ENCODE results near the gene SLF2.

SLF2 gene

DNA sequence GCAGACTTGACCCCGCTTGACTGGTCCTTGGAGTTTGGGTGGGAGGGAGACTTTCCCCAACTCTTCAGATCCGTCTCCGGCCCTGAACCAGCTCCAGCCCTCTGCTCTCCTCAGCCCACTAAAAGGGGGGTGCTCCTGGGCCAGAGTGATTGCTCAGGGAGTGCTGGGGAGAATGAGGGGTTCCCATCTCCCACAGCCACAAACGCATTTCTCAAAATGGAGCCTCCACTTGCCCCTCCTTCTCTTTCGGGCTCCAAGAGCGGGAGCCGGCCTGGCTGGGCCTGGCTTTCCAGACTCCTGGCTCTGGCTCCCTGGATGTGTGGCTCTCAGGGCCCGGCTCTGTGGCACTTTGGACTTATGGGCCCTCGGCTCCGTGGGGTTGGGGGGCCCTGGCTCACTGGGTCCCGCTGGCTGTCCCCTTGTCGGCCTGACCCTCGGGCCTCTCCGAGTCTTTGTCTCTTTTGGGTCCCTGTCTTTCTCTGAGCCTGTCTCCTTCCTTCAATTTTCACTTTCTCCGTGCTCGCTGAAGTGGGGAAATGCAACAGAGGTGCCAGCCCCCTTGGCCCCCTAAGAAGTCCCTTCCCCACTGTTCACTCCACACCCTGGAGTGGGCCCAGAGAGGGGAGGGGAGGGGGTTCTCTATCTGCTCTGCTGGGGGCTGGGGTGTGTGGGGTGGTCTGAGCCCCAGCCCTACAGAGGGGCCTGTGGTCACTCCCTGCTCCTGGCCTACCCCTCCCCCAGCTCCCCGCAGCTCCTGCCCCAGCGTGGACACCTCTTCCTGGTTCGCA lies 87.6 kb downstream of the SLF2 start:
- no peak for DNase-seq (ENCODE audit: low spot score)

- DNase-seq (ENCODE audit: low spot score), result no peak
These were observed 88.3 kb downstream of the SLF2 start for GRCh38 chr10:101000915-101001658.

GRCh38 chr10:101001659-101002035 lies 88.9 kb downstream of the SLF2 start:
- DNase-seq (ENCODE audit: low spot score), result no peak

DNA sequence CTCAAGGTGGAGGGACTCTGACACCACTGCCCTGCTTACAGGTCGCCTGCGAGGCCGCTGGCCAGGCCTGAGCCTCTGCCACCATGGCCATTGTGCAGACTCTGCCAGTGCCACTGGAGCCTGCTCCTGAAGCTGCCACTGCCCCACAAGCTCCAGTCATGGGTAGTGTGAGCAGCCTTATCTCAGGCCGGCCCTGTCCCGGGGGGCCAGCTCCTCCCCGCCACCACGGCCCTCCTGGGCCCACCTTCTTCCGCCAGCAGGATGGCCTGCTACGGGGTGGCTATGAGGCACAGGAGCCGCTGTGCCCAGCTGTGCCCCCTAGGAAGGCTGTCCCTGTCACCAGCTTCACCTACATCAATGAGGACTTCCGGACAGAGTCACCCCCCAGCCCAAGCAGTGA lies 89.7 kb downstream of the SLF2 start:
- no peak for DNase-seq (ENCODE audit: low spot score)

GRCh38 chr10:101003639-101004206 lies 91.0 kb downstream of the SLF2 start:
- DNase-seq (ENCODE audit: low spot score), result no peak

- DNase-seq (ENCODE audit: low spot score), result no peak
These were observed 92.6 kb downstream of the SLF2 start for GRCh38 chr10:101005361-101005760.

DNA sequence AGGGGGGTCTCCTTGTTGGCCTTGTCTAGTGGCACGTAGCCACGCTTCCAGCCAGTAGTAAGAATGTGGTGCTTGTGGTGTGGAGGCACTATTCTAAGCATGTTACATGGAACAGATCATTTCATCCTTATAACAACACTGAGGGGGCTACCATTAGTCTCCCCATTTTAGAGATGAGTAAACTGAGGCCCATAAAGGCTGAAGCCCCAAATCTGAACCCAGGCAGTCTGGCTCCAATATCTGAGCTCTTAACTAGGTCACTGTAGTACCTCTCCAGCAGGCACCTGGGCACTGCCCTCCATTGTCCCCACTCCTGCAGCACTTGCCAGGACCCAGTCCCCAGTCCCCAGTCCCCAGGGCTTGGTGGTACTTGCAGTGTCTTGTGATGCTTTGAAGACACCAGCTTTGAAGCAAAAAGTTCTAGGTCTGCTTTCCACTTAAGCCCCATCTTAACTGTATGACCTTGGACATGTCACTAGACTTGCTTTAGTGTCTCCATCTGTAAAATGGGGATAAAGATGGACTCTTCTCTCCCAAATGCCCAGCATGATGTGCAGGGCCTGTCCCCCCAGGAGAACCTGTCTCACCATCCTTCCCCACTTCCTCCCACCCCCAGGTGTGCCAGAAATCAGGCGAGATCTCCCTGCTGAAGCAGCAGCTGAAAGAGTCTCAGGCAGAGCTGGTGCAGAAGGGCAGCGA lies 93.3 kb downstream of the SLF2 start:
- no peak for DNase-seq (ENCODE audit: low spot score)

DNA sequence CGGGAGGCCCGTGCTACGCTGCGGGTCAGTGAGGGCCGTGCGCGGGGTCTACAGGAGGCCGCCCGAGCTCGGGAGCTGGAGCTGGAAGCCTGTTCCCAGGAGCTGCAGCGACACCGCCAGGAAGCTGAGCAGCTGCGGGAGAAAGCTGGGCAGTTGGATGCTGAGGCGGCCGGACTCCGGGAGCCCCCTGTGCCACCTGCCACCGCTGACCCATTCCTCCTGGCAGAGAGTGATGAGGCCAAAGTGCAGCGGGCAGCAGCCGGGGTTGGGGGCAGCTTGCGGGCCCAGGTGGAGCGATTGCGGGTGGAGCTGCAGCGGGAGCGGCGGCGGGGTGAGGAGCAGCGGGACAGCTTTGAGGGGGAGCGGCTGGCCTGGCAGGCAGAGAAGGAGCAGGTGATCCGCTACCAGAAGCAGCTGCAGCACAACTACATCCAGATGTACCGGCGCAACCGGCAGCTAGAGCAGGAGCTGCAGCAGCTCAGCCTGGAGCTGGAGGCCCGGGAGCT lies 93.9 kb downstream of the SLF2 start:
- DNase-seq (ENCODE audit: low spot score), result no peak

DNA sequence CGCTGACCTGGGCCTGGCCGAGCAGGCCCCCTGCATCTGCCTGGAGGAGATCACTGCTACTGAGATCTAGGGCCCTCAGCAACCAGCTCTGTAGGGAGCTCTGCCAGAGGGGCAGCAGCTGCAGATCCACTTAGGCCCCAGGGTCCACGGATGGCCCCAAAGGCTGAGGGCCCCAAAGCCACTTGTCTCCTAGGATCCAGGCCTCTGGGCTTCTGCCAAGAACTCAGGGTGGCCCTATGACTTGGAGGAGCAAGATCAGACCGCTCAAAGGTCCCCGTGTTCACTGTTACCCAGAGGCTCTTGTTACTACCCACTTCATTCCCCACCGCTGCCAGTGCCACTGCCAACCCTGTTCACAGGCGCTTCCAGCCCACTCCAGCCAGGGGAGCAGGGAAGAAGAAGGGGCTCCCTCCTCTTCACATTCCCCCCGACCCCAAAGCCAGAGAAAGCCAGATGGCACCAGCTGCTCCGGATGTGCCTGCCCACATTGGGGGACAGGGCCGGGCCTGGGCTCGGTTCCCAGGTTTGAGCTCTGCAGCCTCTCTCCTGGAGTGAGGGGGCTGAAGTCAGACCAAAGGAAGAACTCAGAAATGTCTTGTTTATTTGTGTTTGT lies 94.4 kb downstream of the SLF2 start:
- no peak for DNase-seq (ENCODE audit: low spot score)

GRCh38 chr10:101007915-101008822 lies 95.4 kb downstream of the SLF2 start:
- no peak for DNase-seq (ENCODE audit: low spot score)

GRCh38 chr10:101008823-101009423 lies 96.2 kb downstream of the SLF2 start:
- no peak for DNase-seq (ENCODE audit: low spot score)

DNA sequence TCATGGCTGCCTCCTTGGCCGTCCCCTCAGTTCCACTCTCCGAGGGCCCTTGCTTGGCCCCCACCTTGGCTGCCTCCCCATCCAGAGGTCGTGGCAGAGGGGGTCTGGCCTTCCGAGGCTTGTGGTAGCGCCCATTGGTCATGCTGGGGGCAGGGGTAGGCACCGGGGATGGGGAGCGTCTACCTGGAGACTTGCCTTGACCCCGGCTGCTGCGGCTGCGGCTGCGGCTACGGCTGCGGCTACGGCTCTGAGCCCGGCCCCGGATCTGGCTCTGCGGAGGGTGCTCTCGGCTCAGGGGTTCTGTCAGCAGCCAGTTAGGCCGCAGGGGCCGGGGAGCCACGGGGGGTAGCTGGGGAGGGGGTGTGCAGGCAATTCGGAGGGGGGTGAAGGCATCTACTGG lies 97.6 kb downstream of the SLF2 start:
- no peak for DNase-seq (ENCODE audit: low spot score)

GRCh38 chr10:101011517-101012423 lies 99.0 kb downstream of the SLF2 start:
- no peak for DNase-seq (ENCODE audit: low spot score)

- DNase-seq (ENCODE audit: low spot score), result peak; percentile 89
These were observed 100.0 kb downstream of the SLF2 start for GRCh38 chr10:101012525-101013364.

- no peak for DNase-seq (ENCODE audit: low spot score)
These were observed 100.6 kb downstream of the SLF2 start for GRCh38 chr10:101013365-101013825.

DNA sequence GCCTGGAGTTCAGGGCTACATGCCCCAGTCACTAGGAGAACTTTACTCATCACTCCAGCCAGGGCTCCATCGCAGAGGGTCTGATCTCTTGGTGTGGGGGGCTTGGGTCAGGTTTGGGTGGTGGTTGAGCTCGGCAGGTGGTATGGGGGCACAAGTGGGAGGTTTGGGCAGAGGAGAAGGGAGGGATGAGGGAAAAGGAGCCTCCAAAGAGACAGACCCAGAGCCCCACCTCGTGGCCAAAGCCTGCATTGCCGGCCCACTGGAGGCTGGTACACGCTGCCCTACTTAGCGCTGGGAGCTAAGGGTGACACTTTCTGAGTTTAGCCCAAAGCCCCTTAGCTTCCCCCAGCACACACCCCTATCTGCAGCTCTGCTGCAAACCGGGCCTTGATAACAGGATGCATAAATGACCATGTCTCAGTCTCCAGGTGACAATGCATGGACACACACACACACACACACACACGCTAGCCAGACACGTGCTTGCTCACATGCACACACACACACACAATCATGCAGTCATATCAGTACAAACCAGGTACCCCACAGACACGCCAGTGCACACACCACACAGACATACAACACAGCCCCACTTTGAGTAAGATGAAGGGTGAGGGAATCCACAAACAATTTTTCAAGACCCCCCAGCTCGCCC lies 101.6 kb downstream of the SLF2 start:
- peak; percentile 70 for DNase-seq (ENCODE audit: low spot score)

Data from hematopoietic multipotent progenitor cell treated with erythropoietin and hydrocortisone succinate and interleukin-3 and kit ligand, for 17 days (in vitro differentiated cells).